Heart left ventricle (tissue), 16 donors: ENCODE results near the gene NUP210. TPM values are rescaled to one million over a fixed set of nuclear protein-coding genes. Genes with fewer than 3 reads are reported as not detected.
A peak's percentile ranks its signal among the peaks of the same experiment; 100 is the strongest.

ENCODE experiments used
- ATAC-seq, 4 donors: fragments of 200-7000 bp; cut with Tn5 transposase; one replicate each; pipeline ENCODE4 v1.9.1; 2020 to 2022; ENCODE audit warnings: moderate library complexity in 4 of 4, mild to moderate bottlenecking in 3 of 4, moderate number of reproducible peaks in 1 of 4
- DNase-seq, 5 donors: peaks; one replicate each; pipeline ENCODE4 v3.0.0-alpha.2; 2020
- H3K27ac ChIP-seq, 12 donors: fragments of 200-600 bp; sonication (generic) in 4 of 12; one replicate each; pipeline versions ENCODE4 v1.5.0 to v1.8.0; 2016 to 2022; ENCODE audit warnings: mild to moderate bottlenecking in 2 of 12
- H3K27me3 ChIP-seq, 9 donors: fragments of 200-600 bp; sonication (generic) in 2 of 9; one replicate each; pipeline versions ENCODE4 v1.5.1 to v1.8.0; 2016 to 2022; ENCODE audit warnings: mild to moderate bottlenecking in 3 of 9
- H3K36me3 ChIP-seq, 9 donors: fragments of 200-600 bp; sonication (generic) in 2 of 9; one replicate each; pipeline versions ENCODE4 v1.5.0 to v1.8.0; 2018 to 2022; ENCODE audit warnings: mild to moderate bottlenecking in 2 of 9
- H3K4me1 ChIP-seq, 12 donors: fragments of 200-600 bp; sonication (generic) in 4 of 12; one replicate each; pipeline versions ENCODE4 v1.5.0 to v1.8.0; 2016 to 2022; ENCODE audit warnings: mild to moderate bottlenecking in 3 of 12
- H3K4me3 ChIP-seq, 12 donors: fragments of 200-600 bp; sonication (generic) in 4 of 12; one replicate each; pipeline versions ENCODE4 v1.5.0 to v1.8.0; 2017 to 2022; ENCODE audit warnings: mild to moderate bottlenecking in 9 of 12, moderate library complexity in 4 of 12
- H3K9me3 ChIP-seq, 12 donors: fragments of 200-600 bp; sonication (generic) in 4 of 12; one replicate each; pipeline versions ENCODE4 v1.5.0 to v1.8.0; 2016 to 2022; ENCODE audit warnings: mild to moderate bottlenecking in 1 of 12
- CTCF ChIP-seq, 12 donors: fragments of 200-600 bp; sonication (generic) in 4 of 12; IDR thresholded peaks; one replicate each; pipeline versions ENCODE4 v1.5.0 to v1.8.0; 2018 to 2022; ENCODE audit warnings: antibody characterized with exemption in 12 of 12, mild to moderate bottlenecking in 5 of 12
- POLR2A ChIP-seq, 2 donors: fragments of 450-650 bp; IDR thresholded peaks; one replicate each; pipeline ENCODE4 v1.6.1; 2017; ENCODE audit warnings: antibody characterized with exemption in 2 of 2, mild to moderate bottlenecking in 2 of 2, moderate library complexity in 2 of 2
- WGBS, 4 donors: extraction: QIAGEN DNeasy Blood & Tissue Kit in 2 of 4; methylation state at CpG; one replicate each; pipeline versions ENCODE4 v1.1.5 to v1.1.7; 2013 to 2018; 5-methylcytosine and 5-hydroxymethylcytosine counted together
- intact Hi-C, 10 donors: fragments of 100-400 bp; cut with DNase I; formaldehyde crosslinking; loops; one replicate each; pipeline versions ENCODE4 v1.11.1 to v1.14.2; 2022
- polyA plus RNA-seq, 2 donors: library from polyadenylated mRNA; stranded (reverse); fragments of 200-250 nt; gene quantifications; one replicate each; pipeline ENCODE4 v1.2.3, GENCODE V29; 2013
- total RNA-seq, 9 donors: library from RNA; depleted of rRNA in 2 of 9; stranded (reverse); fragments of >200 nt in 2 of 9; fragmentation: NEBNext Ultra II Directional in 3 of 9; extraction: Animal tissue kit (Norgen Biotek cat#: 25700) in 3 of 9; gene quantifications; one replicate each; pipeline versions ENCODE4 v1.1.0 to v1.2.4, GENCODE V29; 2016 to 2023
- donor health status: ischemic (EF 13 %, LVEDD 7.1; RV severe dilation, severe dysfunction).
- donor health status: healthy with polysubstance abuse.
- donor health status: DM: no; HTN: yes; CAD: no.
- donor health status: DM: no; HTN: no; CAD: no.
- donor health status: ischemic (EF 25% LVEDD 6.9; RV normal size, moderate dysfunction).
- donor health status: ischemic (EF 25% LVEDD 5.7; RV mildly dilated, moderate dysfunction).
- donor health status: healthy.
- donor health status: DM: yes; HTN: yes; CAD: no.
- donor health status: ischemic (EF 35%, LVEDD 5.7; RV mildly dilated, moderate dysfunction).
- donor health status: nonischemic (EF 11% LVEDD 7.7; RV severe dilation, severe dysfunction).
- donor health status: DM: yes; HTN: yes; CAD: no.
- donor health status: PGD.
- donor health status: ischemic (EF 29% LVEDD 5.4; RV normal size, mild dysfunction).
- donor health status: nonischemic (EF 23%, LVEDD 6.1; RV moderate dilation, normal function).

NUP210 gene
- total and polyA plus RNA-seq, 11 donors: 1.3 to 9.7 (median 2.6) TPM

GRCh38 chr3:13346481-13347389 is 73.4 kb downstream of the NUP210 start:
- Histone ChIP-seq H3K4me3 (no peak overlapping the region), H3K9me3 (peaks cover 0 to 3% (median 0%) of the 10 kb centered on the region in 12 donors), H3K4me1 (peaks cover 0 to 14% (median 5%) of the 10 kb centered on the region in 12 donors), H3K27me3 (no peaks in the 10 kb centered on the region), H3K36me3 (peaks cover 0 to 19% (median 0%) of the 10 kb centered on the region in 9 donors), H3K27ac (no peak overlapping the region)
- ATAC-seq (peak in 3 of 4 donors; percentile 47 to 58 (median 49)), DNase-seq (peak; percentile 29 to 72 (median 42))
- WGBS, 4 donors: 41 to 43% (median 42%) methylated on average over 20 to 23 of the region's 23 CpGs
- no peak for TF ChIP-seq POLR2A (IDR thresholded peaks at IDR 0.05)
- peak in 5 of 12 donors; percentile 12 to 30 (median 19) for TF ChIP-seq CTCF (IDR thresholded peaks at IDR 0.05)
- intact Hi-C loops: loop anchor here in 2 of 10 donors (5.0 to 10.0 kb wide), 2 partner anchors 106 to 108 kb away; no protein-coding TSS in a partner anchor

GRCh38 chr3:13345772-13346171 is 74.3 kb downstream of the NUP210 start:
- H3K4me1 ChIP-seq: peaks cover 0 to 14% (median 5%) of the 10 kb centered on the region in 12 donors
- no peak overlapping the region for H3K27ac ChIP-seq
- TF ChIP-seq CTCF (IDR thresholded peaks at IDR 0.05): no peak
- H3K27me3 ChIP-seq: no peaks in the 10 kb centered on the region
- intact Hi-C loops: loop anchor here in 2 of 10 donors (5.0 to 10.0 kb wide), 2 partner anchors 107 to 109 kb away; no protein-coding TSS in a partner anchor
- H3K9me3 ChIP-seq: no peaks in the 10 kb centered on the region
- no peak overlapping the region for H3K4me3 ChIP-seq
- 95 to 98% (median 96%) methylated on average over 6 of the region's 6 CpGs for WGBS, 4 donors
- DNase-seq (no peak), ATAC-seq (no peak)
- peaks cover 0 to 27% (median 0%) of the 10 kb centered on the region in 9 donors for H3K36me3 ChIP-seq

GRCh38 chr3:13345284-13345683 is 74.8 kb downstream of the NUP210 start:
- DNase-seq: no peak
- Histone ChIP-seq H3K4me3 (no peak overlapping the region), H3K27me3 (no peaks in the 10 kb centered on the region), H3K9me3 (no peaks in the 10 kb centered on the region), H3K36me3 (peaks cover 0 to 32% (median 0%) of the 10 kb centered on the region in 9 donors), H3K27ac (no peak overlapping the region), H3K4me1 (peaks cover 0 to 14% (median 5%) of the 10 kb centered on the region in 12 donors)
- 89 to 95% (median 92%) methylated on average over 8 of the region's 8 CpGs for WGBS, 4 donors
- intact Hi-C loops: loop anchor here in 2 of 10 donors (5.0 to 10.0 kb wide), 2 partner anchors 107 to 110 kb away; no protein-coding TSS in a partner anchor
- TF ChIP-seq POLR2A (IDR thresholded peaks at IDR 0.05) (no peak), CTCF (IDR thresholded peaks at IDR 0.05) (no peak)
- ATAC-seq: no peak

- H3K4me1 ChIP-seq: peaks cover 0 to 14% (median 5%) of the 10 kb centered on the region in 12 donors
- intact Hi-C loops: loop anchor here in 2 of 10 donors (5.0 to 10.0 kb wide), 2 partner anchors 108 to 110 kb away; no protein-coding TSS in a partner anchor
- no peak overlapping the region for H3K4me3 ChIP-seq
- H3K27me3 ChIP-seq: no peaks in the 10 kb centered on the region
- no peak overlapping the region for H3K27ac ChIP-seq
- H3K36me3 ChIP-seq: peaks cover 0 to 38% (median 0%) of the 10 kb centered on the region in 9 donors
- TF ChIP-seq CTCF (IDR thresholded peaks at IDR 0.05): no peak
- no peak for TF ChIP-seq POLR2A (IDR thresholded peaks at IDR 0.05)
- no peak for DNase-seq
- 85 to 92% (median 90%) methylated on average over 9 of the region's 9 CpGs for WGBS, 4 donors
- no peak for ATAC-seq
- no peaks in the 10 kb centered on the region for H3K9me3 ChIP-seq
Measured at GRCh38 chr3:13344663-13345062, 75.5 kb downstream of the NUP210 start.
